PFSK-1 (cell line): Measurements from ENCODE around the gene SLC24A5.

Experiments
- FOXP2 ChIP-seq: optimal IDR thresholded peaks from 2 replicates; pipeline ENCODE3; 2011; ENCODE audit warnings: borderline replicate concordance, control low read depth, inconsistent platforms; ENCODE audit not compliant: insufficient read depth; ENCODE audit errors: extremely low read length, extremely low read depth
- POLR2AphosphoS5 ChIP-seq: IDR thresholded peaks from 2 replicates; pipeline ENCODE4 v1.6.1; 2012; ENCODE audit warnings: low read depth, mild to moderate bottlenecking, control low read depth, low read length, moderate library complexity
- SIN3A ChIP-seq: IDR thresholded peaks from 2 replicates; pipeline ENCODE4 v1.6.1; 2012; ENCODE audit warnings: mild to moderate bottlenecking, low read length, moderate library complexity, borderline replicate concordance; ENCODE audit not compliant: insufficient read depth
- TAF1 ChIP-seq: IDR thresholded peaks from 2 replicates; pipeline ENCODE4 v1.6.1; 2012; ENCODE audit warnings: low read length, control low read depth, borderline replicate concordance; ENCODE audit not compliant: insufficient read depth
- TF ChIP-seq, protein P1 (sequence below), 2 experiments: IDR thresholded peaks; 2 replicates each; pipeline versions ENCODE4 v1.6.1 to v1.8.0; 2011 to 2012; ENCODE audit warnings: low read depth in 2 of 2, low read length in 2 of 2, control low read depth in 1 of 2, inconsistent platforms in 1 of 2, mild to moderate bottlenecking in 1 of 2, moderate library complexity in 1 of 2; ENCODE audit not compliant: insufficient read depth in 1 of 2

SLC24A5 gene

DNA sequence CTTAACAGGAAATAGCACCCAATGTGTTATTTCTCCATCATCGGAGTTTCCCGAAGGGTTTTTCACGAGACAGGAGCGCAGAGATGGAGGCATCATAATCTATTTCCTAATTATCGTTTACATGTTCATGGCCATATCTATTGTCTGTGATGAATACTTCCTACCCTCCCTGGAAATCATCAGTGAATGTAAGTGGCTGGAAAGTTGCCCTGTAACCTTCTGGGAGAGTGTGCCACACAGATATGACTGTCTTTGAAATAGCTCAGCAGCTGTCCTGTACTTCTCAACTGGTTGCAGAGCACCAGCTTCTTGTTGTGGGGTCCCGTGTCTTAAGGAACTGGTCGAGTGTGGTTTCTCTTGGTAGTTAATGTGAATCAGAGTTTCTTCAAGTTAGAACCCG is 1.1 kb downstream of the SLC24A5 start:
- TF ChIP-seq SIN3A: no peak
- no peak for TF ChIP-seq FOXP2
- TF ChIP-seq TAF1: no peak
- no peak for TF ChIP-seq POLR2AphosphoS5
- TF ChIP-seq, protein P1, sequence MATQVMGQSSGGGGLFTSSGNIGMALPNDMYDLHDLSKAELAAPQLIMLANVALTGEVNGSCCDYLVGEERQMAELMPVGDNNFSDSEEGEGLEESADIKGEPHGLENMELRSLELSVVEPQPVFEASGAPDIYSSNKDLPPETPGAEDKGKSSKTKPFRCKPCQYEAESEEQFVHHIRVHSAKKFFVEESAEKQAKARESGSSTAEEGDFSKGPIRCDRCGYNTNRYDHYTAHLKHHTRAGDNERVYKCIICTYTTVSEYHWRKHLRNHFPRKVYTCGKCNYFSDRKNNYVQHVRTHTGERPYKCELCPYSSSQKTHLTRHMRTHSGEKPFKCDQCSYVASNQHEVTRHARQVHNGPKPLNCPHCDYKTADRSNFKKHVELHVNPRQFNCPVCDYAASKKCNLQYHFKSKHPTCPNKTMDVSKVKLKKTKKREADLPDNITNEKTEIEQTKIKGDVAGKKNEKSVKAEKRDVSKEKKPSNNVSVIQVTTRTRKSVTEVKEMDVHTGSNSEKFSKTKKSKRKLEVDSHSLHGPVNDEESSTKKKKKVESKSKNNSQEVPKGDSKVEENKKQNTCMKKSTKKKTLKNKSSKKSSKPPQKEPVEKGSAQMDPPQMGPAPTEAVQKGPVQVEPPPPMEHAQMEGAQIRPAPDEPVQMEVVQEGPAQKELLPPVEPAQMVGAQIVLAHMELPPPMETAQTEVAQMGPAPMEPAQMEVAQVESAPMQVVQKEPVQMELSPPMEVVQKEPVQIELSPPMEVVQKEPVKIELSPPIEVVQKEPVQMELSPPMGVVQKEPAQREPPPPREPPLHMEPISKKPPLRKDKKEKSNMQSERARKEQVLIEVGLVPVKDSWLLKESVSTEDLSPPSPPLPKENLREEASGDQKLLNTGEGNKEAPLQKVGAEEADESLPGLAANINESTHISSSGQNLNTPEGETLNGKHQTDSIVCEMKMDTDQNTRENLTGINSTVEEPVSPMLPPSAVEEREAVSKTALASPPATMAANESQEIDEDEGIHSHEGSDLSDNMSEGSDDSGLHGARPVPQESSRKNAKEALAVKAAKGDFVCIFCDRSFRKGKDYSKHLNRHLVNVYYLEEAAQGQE (IDR thresholded peaks at IDR 0.05; ENCODE audit: insufficient read depth in 1 of 2, low read depth in 2 of 2, low read length in 2 of 2): no peak

DNA sequence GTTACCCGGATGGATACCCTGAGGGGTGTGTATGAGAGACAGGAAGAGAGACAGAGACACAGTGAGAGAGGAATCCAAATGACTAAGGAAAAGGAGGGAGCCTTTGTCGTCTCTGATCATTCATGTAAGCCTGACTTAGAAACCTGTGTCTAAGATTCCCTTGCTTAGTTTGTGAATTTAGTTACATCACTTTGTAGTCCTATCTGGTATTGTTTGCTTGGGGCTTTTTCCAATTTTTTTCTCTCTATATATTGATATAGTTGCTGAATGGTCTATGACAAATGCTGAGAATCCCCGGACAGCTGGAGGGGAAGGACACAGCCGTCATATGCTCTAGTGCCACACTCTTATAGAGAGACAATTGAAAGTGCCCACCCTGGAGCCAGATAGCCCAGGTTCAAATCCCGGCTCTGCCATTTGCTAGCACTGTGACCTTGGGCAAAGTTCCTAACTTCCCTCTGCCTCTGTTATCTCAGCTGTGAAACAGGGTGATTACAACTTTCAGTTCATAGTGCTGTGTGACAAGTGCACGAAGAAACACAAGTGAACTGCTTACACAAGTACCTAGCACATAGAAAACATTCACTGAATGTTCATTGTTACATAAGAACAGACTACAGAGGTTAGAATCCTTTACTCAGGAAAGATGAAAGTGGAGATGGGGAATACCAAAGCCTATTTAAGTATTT is 6.0 kb downstream of the SLC24A5 start:
- TF ChIP-seq, protein P1 (IDR thresholded peaks at IDR 0.05; ENCODE audit: insufficient read depth in 1 of 2, low read depth in 2 of 2, low read length in 2 of 2): no peak
- no peak for TF ChIP-seq FOXP2
- no peak for TF ChIP-seq SIN3A
- TF ChIP-seq TAF1: no peak
- TF ChIP-seq POLR2AphosphoS5: no peak

- TF ChIP-seq, protein P1 (IDR thresholded peaks at IDR 0.05; ENCODE audit: insufficient read depth in 1 of 2, low read depth in 2 of 2, low read length in 2 of 2): no peak
- no peak for TF ChIP-seq POLR2AphosphoS5
Measured at GRCh38 chr15:48131324-48131723, 10.5 kb downstream of the SLC24A5 start.

DNA sequence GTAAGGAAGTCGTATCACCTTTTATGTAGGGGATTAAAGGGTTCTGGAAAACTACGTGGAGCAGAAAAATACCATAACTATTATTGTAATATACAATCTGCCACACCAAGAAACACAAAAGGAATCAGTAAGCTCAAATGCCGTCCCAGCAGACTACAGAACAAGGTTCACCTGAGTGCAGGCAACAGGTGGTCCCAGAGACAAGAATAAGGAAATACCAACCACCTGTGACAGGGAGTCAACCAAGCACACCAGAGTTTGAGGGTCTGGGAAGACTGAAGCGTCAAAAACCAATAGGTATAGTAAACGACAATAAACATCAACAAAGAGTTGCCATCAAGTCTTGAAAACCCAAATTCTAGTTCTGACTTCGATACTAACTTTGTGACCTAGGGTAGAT is 12.1 kb downstream of the SLC24A5 start:
- TF ChIP-seq FOXP2 (no peak), SIN3A (no peak), POLR2AphosphoS5 (no peak), TAF1 (no peak)
- TF ChIP-seq, protein P1 (IDR thresholded peaks at IDR 0.05; ENCODE audit: insufficient read depth in 1 of 2, low read depth in 2 of 2, low read length in 2 of 2): no peak

GRCh38 chr15:48143856-48144255 is 23.1 kb downstream of the SLC24A5 start:
- TF ChIP-seq TAF1: no peak
- TF ChIP-seq POLR2AphosphoS5: no peak
- TF ChIP-seq SIN3A: no peak
- TF ChIP-seq FOXP2: no peak
- TF ChIP-seq, protein P1 (IDR thresholded peaks at IDR 0.05; ENCODE audit: insufficient read depth in 1 of 2, low read depth in 2 of 2, low read length in 2 of 2): no peak
